GM12878 (cell line): ENCODE data around the gene TMEM86B. TPM values are rescaled to one million over a fixed set of nuclear protein-coding genes. Genes with fewer than 3 reads are reported as not detected.

Experiments used
- ATAC-seq: fragments of 200-7000 bp; cut with Tn5 transposase; 3 replicates; pipeline ENCODE4 v1.9.1; 2020; ENCODE audit warnings: mild to moderate bottlenecking, moderate library complexity
- BruUV-seq: library from RNA; stranded (reverse); fragments of 400-500 nt; replicated peaks from 2 replicates; lab custom pipeline; 2021; lab: Mats Ljungman, UMichigan
- CTCF ChIA-PET: fragments of 300-600 bp; sonication (Branson Sonifier 250); formaldehyde crosslinking; extraction: SDS; loops from one replicate; lab custom pipeline; 2021; ENCODE audit warnings: inconsistent platforms; lab: Yijun Ruan, JAX
- POLR2A ChIA-PET: fragments of 350-600 bp; formaldehyde crosslinking; extraction: SDS; loops from one replicate; lab custom pipeline; 2021; ENCODE audit warnings: inconsistent platforms; lab: Charles Lee
- RAD21 ChIA-PET: fragments of 300-600 bp; sonication (Branson Sonifier 250); formaldehyde crosslinking; loops from one replicate; lab custom pipeline; 2023; ENCODE audit warnings: antibody characterized with exemption; ENCODE audit not compliant: unreplicated experiment; lab: Charles Lee
- SMC1A ChIA-PET: fragments of 300-600 bp; sonication (Branson Sonifier 250); formaldehyde crosslinking; loops from one replicate; lab custom pipeline; 2023; ENCODE audit not compliant: unreplicated experiment, uncharacterized antibody; lab: Charles Lee
- DNase-seq: peaks from one replicate; pipeline ENCODE4 v3.0.0-alpha.2; 2011; ENCODE audit warnings: low read depth, low spot score
- FAIRE-seq: peaks from 3 replicates; lab custom pipeline; 2011; peaks lifted over from hg19 to GRCh38; lab: Jason Lieb, UNC
- H2AFZ ChIP-seq: 2 replicates; pipeline ENCODE4 v1.6.0; 2011; ENCODE audit warnings: low read depth, low read length, control low read depth; ENCODE audit not compliant: control insufficient read depth
- H3K27ac ChIP-seq: 2 replicates; pipeline ENCODE4 v1.5.1; 2011; ENCODE audit warnings: control low read depth; ENCODE audit not compliant: control insufficient read depth, insufficient read depth
- H3K27me3 ChIP-seq, 2 experiments: replicated peaks in 1 of 2; 2 replicates each; pipeline versions ENCODE4 v1.6.0 to v1.6.1; 2011; ENCODE audit warnings: low read length in 1 of 2; ENCODE audit not compliant: control insufficient read depth in 2 of 2, insufficient read depth in 2 of 2
- H3K36me3 ChIP-seq, 2 experiments: 2 replicates each; pipeline ENCODE4 v1.5.1; 2011; ENCODE audit warnings: low read length in 1 of 2; ENCODE audit not compliant: control insufficient read depth in 2 of 2, insufficient read depth in 2 of 2
- H3K4me1 ChIP-seq: 2 replicates; pipeline ENCODE4 v1.6.1; 2011; ENCODE audit warnings: mild to moderate bottlenecking, low read length, moderate library complexity, mixed read lengths; ENCODE audit not compliant: control insufficient read depth, insufficient read depth
- H3K4me2 ChIP-seq: 2 replicates; pipeline ENCODE4 v1.6.0; 2011; ENCODE audit warnings: control low read depth; ENCODE audit not compliant: control insufficient read depth, insufficient read depth
- H3K4me3 ChIP-seq: fragments of 200-600 bp; sonication (generic); 2 replicates; pipeline ENCODE4 v1.5.1; 2016
- H3K79me2 ChIP-seq: 2 replicates; pipeline ENCODE4 v1.6.0; 2011; ENCODE audit warnings: low read length; ENCODE audit not compliant: control insufficient read depth, insufficient read depth
- H3K9ac ChIP-seq: 2 replicates; pipeline ENCODE4 v1.8.0; 2011; ENCODE audit warnings: low read length, control low read depth, mixed read lengths; ENCODE audit not compliant: control insufficient read depth, insufficient read depth
- H3K9me3 ChIP-seq: replicated peaks from 3 replicates; pipeline ENCODE4 v1.5.1; 2011; ENCODE audit warnings: mild to moderate bottlenecking, low read length; ENCODE audit not compliant: control insufficient read depth, insufficient read depth
- H4K20me1 ChIP-seq: 2 replicates; pipeline ENCODE4 v1.6.0; 2011; ENCODE audit not compliant: control insufficient read depth, insufficient read depth
- JUND ChIP-seq: IDR thresholded peaks from 2 replicates; pipeline ENCODE4 v1.6.1; 2012; ENCODE audit warnings: low read depth, mild to moderate bottlenecking, low read length, improper control_type of control experiment, moderate library complexity
- SUPT20H ChIP-seq: IDR thresholded peaks from 2 replicates; pipeline ENCODE4 v1.6.1; 2011; ENCODE audit warnings: low read depth, mild to moderate bottlenecking, low read length, moderate library complexity, borderline replicate concordance; ENCODE audit not compliant: control insufficient read depth
- TAF1 ChIP-seq: IDR thresholded peaks from 2 replicates; pipeline ENCODE4 v1.6.1; 2011; ENCODE audit warnings: mild to moderate bottlenecking, low read depth, low read length, borderline replicate concordance
- WGBS: methylation state at CpG from one replicate; pipeline ENCODE4 v1.1.6; 2016; ENCODE audit warnings: low lambda C conversion rate; ENCODE audit not compliant: insufficient replicate concordance, insufficient coverage; ENCODE audit errors: missing lambda C conversion rate; 5-methylcytosine and 5-hydroxymethylcytosine counted together
- in situ Hi-C: fragments of 300-500 bp; cut with MboI; formaldehyde crosslinking; loops from 9 replicates; pipeline ENCODE4 v1.14.3; 2018; ENCODE audit warnings: mixed read lengths
- intact Hi-C: fragments of 100-400 bp; cut with micrococcal nuclease; formaldehyde crosslinking; loops from one replicate; pipeline ENCODE4 v1.14.2; 2022; ENCODE audit not compliant: unreplicated experiment
- polyA plus RNA-seq, 11 experiments: library from polyadenylated mRNA; depleted of rRNA in 4 of 11; unstranded in 6 of 11; stranded (reverse) in 5 of 11; fragments of >200 nt; fragmentation: Nextera tagmentation in 4 of 11; fragmentation: Illumina TruSeq in 1 of 11; extraction: Ambion mirVana in 4 of 11; extraction: Trizol in 1 of 11; gene quantifications; 1 replicate in 1 of 11; 2 replicates in 10 of 11; pipeline versions ENCODE4 v1.2.1 to v1.2.3, GENCODE V29; 2011 to 2016; ENCODE audit warnings: inconsistent platforms in 2 of 11, missing spikeins in 2 of 11, low read depth in 1 of 11
- total RNA-seq, 4 experiments: library from RNA; depleted of rRNA in 3 of 4; stranded (reverse); fragments of >200 nt in 3 of 4; fragmentation: Illumina TruSeq in 1 of 4; extraction: Trizol in 1 of 4; gene quantifications; 2 replicates each; pipeline versions ENCODE4 v1.2.1 to v1.2.3, GENCODE V29; 2013 to 2021
- TF ChIP-seq, protein P1 (sequence below): fragments of 450-650 bp; IDR thresholded peaks from 2 replicates; pipeline ENCODE4 v1.6.1; 2017; ENCODE audit warnings: mild to moderate bottlenecking

TMEM86B gene
- total and polyA plus RNA-seq, 10 of the 15 experiments (the other 5 are each of a cell fraction or from before 2014, with no cell fraction given): 0.26 to 10.6 (median 1.8) TPM

DNA sequence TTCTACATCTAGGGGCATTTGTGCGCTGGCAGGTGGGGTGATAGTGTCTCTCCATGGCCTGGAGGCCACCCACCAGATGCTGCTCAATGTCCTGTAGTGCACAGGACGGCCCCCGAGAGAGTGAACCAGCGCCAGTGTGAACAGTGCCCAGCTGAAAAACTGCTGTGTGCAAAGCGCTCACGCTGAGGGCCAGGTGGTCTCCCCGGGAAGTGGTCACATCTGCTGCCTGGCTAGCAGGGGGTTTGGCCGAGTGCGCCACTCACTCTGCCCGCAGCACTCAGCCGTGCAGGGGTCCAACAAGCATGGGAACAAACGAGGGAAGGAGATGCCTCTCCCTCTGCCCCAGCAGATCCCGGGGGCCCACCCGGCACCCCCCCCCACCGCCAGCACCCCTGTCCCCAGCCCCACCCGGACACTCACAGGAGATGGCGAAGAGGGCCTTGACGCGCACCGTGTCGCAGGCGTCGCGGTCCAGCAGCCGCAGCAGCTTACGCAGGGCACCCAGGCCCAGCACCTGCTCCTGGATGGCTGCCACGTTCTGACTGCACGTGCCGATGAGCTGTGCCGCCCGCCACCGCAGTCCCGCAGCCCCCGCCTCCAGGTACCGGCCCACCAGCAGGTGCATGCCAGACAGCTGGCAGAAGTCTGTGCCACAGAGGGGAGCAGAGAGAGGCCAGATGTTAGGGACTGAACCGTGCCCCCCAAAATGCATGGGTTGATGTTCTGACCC, 45.6 kb upstream of the TMEM86B start (continued):
- no peak for TF ChIP-seq SUPT20H
- no peak for TF ChIP-seq TAF1

DNA sequence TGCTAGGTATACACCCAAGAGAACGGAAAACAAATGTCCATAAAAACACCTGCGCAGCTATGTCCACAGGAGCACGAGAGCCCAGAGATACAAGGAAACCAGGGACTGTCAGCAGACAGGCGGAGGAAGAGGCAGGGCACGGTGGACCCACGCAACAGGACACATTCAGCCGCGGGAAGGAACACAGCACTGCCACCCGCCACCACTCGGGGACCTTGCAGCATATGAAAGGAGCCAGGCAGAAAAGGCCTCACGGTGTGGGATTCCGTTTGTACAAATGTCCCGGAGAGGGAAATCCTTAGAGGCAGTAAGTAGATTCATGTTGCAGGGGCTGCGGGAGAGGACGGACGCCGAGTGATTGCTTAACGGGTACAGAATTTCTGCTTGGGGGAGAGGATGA, 43.6 kb upstream of the TMEM86B start:
- Histone ChIP-seq H4K20me1 (no peaks in the 10 kb centered on the region), H3K4me2 (no peak overlapping the region), H2AFZ (no peak overlapping the region), H3K27me3 (no peaks in the 10 kb centered on the region), H3K27ac (no peak overlapping the region), H3K79me2 (no peaks in the 10 kb centered on the region), H3K9ac (no peak overlapping the region), H3K36me3 (peaks cover 0 to 3% of the 10 kb centered on the region in 2 experiments; a peak in 1 of 4 replicates), H3K9me3 (no peaks in the 10 kb centered on the region; the same call in 2 of the 3 replicates), H3K4me3 (no peak overlapping the region), H3K4me1 (peaks cover 19% of the 10 kb centered on the region)
- FAIRE-seq (no peak), DNase-seq (no peak), ATAC-seq (no peak)
- WGBS: 94% methylated on average over 18 of the region's 18 CpGs
- SMC1A ChIA-PET: no interaction called here
- CTCF ChIA-PET: no interaction called here
- in situ Hi-C loops (no loop called here), intact Hi-C loops (no loop called here)
- no TSS peak for BruUV-seq
- POLR2A ChIA-PET: no interaction called here
- TF ChIP-seq JUND: no peak
- TF ChIP-seq, protein P1, sequence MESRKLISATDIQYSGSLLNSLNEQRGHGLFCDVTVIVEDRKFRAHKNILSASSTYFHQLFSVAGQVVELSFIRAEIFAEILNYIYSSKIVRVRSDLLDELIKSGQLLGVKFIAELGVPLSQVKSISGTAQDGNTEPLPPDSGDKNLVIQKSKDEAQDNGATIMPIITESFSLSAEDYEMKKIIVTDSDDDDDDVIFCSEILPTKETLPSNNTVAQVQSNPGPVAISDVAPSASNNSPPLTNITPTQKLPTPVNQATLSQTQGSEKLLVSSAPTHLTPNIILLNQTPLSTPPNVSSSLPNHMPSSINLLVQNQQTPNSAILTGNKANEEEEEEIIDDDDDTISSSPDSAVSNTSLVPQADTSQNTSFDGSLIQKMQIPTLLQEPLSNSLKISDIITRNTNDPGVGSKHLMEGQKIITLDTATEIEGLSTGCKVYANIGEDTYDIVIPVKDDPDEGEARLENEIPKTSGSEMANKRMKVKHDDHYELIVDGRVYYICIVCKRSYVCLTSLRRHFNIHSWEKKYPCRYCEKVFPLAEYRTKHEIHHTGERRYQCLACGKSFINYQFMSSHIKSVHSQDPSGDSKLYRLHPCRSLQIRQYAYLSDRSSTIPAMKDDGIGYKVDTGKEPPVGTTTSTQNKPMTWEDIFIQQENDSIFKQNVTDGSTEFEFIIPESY: peak; percentile 68; the same call in 1 of the 2 replicates
- RAD21 ChIA-PET: no interaction called here
